GM11168 (cell line): ENCODE measurements around the gene TCF12.
"Not testable (repeated sequence)": the region's sequence is repeated elsewhere in the genome, so short reads cannot be mapped to it uniquely, and the experiment has no call there.

Source experiments
- in situ Hi-C: fragments of 300-500 bp; cut with MboI; formaldehyde crosslinking; loops from one replicate; pipeline ENCODE4 v1.12.0; 2022; ENCODE audit warnings: low sequenced_read_pairs; ENCODE audit not compliant: unreplicated experiment

TCF12 gene

GRCh38 chr15:57082054-57082728 lies 163.7 kb downstream of the TCF12 start:
- in situ Hi-C loops, result no loop called here

DNA sequence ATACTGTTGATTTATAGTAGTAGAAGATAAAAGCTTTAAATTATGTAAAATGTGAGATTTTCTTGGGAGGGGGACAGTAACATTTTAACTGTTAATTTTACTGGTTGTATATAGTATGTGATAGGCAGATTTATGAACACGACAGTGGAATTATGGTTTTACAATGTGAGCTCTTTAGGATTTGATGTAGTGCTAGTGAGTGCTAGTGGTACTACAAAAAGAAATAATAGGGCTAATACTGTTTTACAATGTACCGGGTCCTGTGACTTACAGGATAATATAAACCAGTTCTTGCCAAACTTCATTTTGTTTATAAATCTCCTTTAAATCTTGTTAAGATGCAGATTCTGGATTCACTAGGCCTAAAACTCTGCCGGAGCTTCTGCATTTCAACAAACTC lies 165.7 kb downstream of the TCF12 start:
- in situ Hi-C loops, result no loop called here

- in situ Hi-C loops, result no loop called here
Measured at GRCh38 chr15:57085267-57085666, 166.8 kb downstream of the TCF12 start.

DNA sequence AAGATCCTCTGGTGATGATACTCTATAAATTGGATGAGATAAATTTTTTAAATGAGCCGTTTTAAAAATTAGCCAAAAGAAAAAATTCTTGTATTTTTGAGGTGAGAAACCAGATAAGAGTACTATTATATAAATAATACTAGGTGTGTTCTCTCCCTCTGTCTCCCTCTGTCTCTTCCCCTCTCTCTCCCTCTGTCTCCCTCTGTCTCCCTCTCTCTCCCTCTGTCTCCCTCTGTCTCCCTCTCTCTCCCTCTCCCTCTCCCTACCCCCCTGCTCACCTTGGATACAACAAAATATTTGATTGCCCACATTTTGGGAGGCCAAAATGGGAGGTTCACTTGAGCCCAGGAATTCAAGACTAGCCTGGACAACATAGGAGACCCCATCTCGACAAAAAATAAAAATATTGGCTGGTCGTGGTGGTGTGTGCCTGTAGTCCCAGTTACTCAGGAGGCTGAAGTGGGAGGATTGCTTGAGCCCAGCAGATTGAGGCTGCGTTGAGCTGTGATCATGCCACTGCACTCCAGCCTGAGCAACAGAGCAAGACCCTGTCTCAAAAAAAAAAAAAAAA lies 168.5 kb downstream of the TCF12 start:
- in situ Hi-C loops, result no loop called here

- in situ Hi-C loops, result no loop called here
Measured at GRCh38 chr15:57089815-57090495, 171.5 kb downstream of the TCF12 start.

DNA sequence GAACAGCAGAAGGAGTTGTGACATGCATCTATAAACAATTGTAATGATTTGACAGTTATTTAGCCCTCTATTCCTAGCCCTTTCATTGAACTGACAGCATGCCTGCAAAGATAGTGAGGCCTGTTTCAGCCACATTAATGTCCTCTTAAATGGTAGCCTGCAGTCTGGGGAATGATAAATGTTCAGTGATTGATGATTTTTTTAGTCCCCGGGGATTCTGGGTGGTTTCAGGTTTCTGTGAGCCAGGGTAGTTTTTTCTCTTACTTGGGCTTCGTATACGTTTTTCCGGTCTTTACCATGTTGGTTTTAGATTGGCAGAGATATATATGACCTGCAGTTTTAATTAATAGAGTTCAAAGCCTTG lies 172.0 kb downstream of the TCF12 start:
- in situ Hi-C loops, result no loop called here

DNA sequence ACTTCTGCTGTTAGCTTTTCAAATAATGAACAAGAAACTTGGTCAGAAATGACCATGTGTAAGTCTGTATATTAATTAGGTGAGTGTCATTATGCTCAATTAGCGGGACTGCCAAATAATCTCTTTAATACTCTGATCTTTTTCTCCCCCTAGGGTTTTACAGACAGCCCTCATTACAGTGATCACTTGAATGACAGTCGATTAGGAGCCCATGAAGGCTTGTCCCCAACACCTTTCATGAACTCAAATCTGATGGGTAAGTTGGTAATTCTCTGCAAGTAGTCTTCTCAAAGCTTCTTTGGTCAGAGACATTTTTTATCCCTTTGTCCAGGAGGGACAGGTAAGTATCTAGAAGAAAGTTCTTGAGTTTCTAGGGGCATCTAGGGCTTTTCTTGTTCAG lies 173.2 kb downstream of the TCF12 start:
- in situ Hi-C loops, result no loop called here

DNA sequence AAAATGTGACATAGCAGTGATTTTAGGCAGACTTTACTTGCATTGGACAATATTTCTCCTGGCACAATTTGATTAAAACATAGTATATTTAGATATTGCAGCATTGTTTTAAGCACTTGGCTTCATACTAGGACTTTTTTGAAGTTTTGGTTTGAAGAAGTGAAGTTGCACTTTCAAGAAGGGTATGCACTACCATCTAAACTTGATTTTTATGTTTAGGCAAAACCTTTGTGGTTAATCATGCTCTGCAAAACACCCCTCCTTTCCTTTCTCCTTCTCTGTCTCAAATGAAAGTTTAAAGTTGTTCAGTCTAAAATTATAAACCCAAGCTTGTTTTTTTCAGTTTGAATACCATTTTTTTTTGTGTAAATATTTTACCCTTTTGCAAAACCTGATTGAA lies 173.8 kb downstream of the TCF12 start:
- in situ Hi-C loops, result no loop called here

DNA sequence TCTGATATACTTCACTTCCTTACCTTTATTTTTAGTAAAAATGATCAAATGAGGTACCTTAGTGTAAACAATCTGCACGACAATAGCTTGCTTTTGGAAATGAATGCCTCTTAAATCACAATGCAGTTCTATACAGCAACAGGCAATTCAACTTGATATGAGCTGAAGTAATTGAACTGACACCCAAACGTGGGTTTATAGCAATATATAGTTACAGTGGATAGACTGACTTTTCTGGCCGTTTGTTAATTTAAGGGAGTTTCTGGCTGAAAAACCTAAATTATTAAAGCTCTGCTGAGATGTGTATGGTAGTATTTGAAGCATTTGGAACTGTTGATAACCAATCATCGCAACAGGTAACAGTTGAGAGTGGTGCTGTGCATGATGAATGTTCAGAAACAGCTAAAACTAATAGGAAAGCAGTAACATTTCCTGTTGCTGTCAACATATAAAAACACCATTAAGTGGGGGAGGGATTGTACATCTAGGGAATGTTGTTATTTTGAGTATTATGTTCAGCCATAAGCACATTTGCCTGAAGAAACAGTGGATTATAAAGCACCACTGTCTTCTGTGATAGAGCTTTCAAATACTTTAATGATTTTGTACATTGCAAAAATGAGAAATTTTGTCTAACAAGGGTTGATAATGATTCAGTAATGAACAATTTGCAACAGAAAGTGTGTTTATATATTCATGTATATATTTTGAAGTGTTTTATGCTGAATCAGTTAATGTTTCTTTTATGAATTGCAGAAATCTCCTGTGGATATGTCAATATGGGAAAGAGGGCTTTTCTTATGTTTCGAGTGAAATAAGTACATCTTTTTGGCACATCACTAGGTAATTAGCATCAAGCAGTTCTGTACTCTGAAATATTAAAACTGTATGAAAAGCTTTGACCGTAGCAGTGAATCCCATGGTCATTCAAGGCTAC lies 176.1 kb downstream of the TCF12 start:
- in situ Hi-C loops, result no loop called here

DNA sequence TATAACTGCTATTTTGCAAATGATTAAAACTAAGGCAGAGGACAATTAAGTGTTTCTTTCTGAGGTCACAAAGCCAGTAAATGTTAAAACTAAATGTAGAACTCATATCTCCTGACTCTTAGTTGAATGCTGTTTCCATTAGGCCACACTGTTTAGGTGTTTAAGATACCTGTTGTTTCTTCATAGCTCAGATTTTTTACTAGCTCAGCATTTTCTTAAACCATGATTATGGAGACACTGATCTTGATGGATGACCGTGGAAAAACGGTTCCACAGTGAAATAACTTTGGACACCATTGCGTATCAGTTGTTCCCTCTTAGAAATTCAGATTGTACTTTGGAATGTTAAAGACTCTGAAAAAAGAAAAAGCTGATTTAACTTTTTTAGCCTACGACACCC lies 177.5 kb downstream of the TCF12 start:
- in situ Hi-C loops, result no loop called here

DNA sequence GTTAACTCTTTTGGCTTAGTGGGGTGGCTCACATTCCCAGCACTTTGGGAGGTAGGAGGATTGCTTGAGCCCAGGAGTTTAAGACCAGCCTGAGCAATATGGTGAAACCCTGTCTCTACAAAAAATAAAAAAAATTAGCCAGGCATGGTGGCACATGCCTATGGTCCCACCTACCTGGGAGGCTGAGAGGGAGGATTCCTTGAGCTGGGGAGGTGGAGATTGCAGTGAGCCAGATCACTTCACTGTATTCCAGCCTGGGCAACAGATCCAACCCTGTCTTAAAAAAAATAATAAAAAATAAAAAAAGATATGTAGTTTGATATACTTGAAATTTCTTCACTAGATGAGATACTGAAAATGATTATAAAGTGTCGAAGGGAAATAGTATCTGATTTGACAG lies 178.8 kb downstream of the TCF12 start:
- in situ Hi-C loops, result no loop called here

GRCh38 chr15:57097919-57098543 lies 179.6 kb downstream of the TCF12 start:
- in situ Hi-C loops, result not testable (repeated sequence)

DNA sequence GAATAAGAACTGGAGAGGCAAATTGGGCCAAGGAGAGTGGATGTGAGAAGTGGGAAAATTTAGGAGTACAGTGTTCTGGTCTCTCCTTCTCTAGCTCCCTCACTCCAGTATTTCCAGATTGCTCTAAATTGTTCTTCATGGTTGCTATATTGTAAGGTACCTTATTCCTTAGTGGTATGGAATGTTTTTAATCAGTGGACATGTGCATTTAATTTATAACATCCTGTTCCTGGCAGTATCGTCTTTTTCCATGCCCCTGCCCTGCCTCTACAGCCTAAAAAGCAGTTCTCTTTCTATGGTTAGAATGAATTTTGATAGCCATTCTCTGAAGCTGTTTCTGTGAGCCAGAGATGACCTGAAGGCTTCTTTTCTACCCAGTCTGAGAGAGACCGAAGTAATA lies 180.5 kb downstream of the TCF12 start:
- in situ Hi-C loops, result no loop called here

GRCh38 chr15:57100136-57100539 lies 181.7 kb downstream of the TCF12 start:
- in situ Hi-C loops, result no loop called here

DNA sequence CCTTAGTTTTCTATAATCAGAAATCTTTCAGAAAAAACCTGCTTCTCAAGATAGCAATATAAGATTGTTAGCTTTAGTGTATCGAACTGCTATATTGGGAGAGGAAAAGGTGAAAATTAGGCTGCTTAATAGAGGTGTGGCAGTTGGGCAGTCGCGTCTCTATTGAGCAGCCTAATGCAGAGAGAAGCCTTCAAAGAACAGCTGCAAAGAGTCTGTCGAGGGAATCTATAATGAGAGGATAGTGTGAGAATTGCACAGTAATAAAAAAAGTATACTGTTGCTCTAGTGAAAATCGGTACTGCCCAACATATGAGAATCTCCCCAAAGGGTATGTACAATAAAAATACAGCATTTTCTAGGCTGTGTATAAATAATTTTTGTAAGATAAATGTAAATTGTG lies 184.4 kb downstream of the TCF12 start:
- in situ Hi-C loops, result no loop called here

DNA sequence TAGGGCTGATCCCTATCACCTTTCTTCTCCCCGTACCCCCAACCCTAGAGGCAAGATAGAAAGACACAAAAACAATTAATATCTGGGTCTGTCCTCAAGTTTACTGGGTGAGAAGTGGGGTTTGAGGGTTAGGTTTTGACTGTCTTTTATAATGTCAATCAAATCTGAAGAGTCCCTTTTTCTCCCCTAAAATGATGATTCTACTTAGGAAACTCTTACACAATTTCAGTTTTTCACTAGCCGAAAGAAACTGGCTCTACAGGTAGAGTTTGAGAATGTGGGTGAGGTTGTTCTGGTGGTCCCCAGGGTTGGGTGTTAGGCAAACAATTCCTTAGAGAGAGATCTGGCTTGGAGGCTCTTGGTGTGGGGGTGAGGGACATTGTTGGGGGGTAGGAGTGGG lies 189.9 kb downstream of the TCF12 start:
- in situ Hi-C loops, result no loop called here

GRCh38 chr15:57109005-57109404 lies 190.6 kb downstream of the TCF12 start:
- in situ Hi-C loops, result no loop called here

DNA sequence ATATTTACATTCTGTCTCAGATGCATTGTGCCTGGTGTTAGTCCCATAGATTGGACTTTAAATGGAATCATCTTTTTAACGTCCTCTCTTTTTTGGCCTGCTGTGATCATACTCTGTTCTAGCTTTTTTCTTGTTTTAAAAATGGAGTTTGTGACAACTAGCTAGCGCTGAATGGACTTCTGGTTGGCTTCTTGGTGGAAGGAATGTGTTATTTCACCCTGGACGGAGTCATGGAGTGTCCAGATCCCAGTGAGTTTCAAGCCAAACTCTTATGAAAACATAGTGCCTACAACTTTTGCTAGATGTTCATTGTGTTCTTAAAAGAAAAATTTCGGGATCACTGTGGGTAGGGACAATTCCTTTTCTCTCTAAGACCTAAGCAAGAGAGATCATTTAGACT lies 192.6 kb downstream of the TCF12 start:
- in situ Hi-C loops, result no loop called here

DNA sequence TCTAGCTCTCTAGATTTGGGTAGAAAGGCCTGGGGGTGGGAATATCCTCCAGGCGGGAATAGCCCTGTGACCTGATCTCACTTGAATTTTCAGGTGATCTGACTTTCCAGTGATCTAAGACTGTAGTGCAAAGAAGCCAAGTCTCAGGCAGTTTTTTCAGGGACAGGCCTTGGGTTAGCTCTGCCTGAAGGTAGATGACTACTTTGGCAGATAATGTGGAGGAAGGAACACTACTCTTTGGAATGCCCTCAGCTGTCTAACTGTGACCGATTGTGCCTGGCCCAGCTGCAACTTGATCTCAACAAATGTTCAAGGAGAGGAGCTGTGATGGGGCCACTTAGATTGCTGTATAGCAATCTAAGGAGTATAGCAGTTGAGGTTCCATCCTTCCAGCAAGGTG lies 193.7 kb downstream of the TCF12 start:
- in situ Hi-C loops, result no loop called here

- in situ Hi-C loops, result no loop called here
Measured at GRCh38 chr15:57114070-57114469, 195.6 kb downstream of the TCF12 start.
